Cerebellar nuclear complex (tissue), 1 donor: ENCODE measurements around the gene OR2F2.

Experiments
- DNase-seq, 2 experiments: peaks; one replicate each; lab custom pipeline; 2025; lab: John Stamatoyannopoulos, UW

The OR2F2 gene

DNA sequence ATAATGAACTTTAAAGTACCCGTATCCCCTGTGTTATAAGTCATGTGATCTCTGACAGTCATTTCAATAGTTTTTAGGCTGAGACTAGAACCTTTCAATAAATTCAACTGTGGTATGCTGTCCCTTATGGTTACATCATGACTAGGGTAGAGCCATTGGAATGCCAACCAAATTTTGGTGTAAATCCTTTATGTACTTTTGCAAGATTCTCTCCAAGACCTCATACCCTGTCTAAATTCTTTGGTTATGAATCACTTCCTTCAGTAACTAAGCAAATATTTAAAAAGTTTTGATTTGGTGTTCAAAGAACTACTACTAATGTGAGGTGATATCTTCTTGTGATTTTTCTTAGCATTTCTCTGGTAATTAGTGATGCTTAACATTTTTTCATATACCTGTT, 44.3 kb downstream of the OR2F2 start:
- DNase-seq: no peak

DNA sequence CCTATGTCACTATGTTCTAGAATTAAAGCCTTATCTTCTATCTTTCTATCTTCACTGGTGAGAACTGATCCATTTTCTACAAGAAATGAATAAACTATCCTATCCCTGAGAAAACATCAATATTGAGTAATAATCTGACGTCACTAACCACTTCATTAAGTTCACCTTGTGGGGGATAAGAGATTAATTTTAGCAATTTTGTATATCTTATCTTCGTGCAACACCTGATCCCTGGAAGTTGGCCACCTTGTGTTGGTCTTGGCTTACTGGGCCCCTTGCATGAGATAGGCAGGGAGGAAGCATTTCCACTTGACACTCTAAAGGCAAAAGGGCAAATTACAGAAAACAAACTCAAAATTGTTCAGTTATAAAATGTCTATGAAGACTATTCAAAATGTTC, 45.0 kb downstream of the OR2F2 start:
- DNase-seq: no peak

DNA sequence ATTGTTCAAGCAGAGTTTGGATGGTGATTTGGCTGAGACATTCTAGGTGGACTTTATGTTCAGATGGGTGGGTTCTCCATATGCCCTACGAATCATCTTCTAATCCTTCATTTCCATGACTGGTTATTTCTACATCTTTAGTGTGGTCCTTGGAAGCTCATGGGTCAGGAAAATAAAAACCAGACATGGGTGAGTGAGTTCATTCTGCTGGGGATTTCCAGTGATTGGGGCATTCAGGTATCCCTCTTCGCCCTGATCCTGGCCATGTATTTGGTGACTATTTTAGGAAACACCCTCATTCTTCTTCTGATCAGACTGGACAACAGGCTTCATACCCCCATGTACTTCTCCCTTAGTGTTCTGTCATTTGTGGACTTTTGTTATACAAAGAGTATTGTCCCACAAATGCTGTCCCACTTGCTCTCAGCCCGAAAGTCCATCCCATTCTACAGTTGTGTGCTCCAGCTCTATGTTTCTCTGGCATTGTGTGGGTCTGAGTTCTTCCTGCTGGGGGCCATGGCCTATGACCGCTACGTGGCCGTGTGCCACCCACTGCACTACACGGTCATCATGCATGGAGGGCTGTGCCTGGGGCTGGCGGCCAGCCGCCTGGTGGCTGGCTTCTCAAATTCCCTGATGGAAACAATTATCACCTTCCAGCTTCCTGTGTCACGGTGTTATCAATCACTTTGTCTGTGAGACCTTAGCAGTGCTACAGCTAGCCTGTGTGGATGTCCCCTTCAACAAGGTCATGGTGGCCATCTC, 45.9 kb downstream of the OR2F2 start:
- no peak for DNase-seq

DNA sequence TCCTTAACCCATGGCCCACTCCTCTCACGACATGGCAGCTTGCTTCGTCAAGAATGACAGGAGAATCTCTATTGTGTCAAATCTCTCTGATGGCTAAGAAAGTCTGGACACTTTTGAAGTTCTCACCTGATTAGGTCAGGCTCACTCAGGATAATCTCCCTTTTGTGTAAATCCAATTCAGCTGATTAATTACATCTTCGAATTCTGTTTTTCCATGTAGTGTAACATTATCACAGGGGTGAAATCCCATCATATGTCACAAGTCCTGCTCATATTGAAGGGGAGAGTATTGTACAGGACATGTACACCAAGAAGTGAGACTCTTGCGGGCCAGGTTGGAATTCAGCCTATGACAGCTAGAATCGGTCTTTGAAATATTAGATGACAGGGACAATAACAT, 48.9 kb downstream of the OR2F2 start:
- DNase-seq: no peak
